Retinal pigment epithelial cell (primary cell): ENCODE measurements around the gene DCTD.

Source experiments
- DNase-seq: peaks from one replicate; pipeline ENCODE4 v3.0.0-alpha.2; 2010; ENCODE audit warnings: low read depth
- H3K4me3 ChIP-seq: 2 replicates; pipeline ENCODE4 v1.5.1; 2011; ENCODE audit warnings: mild to moderate bottlenecking, low read length, control low read depth, moderate library complexity
- TF ChIP-seq, protein P1 (sequence below): conservative IDR thresholded peaks from 2 replicates; pipeline ENCODE4 v1.5.1; 2011; ENCODE audit warnings: low read depth, low read length, control low read depth, inconsistent platforms

DCTD gene

DNA sequence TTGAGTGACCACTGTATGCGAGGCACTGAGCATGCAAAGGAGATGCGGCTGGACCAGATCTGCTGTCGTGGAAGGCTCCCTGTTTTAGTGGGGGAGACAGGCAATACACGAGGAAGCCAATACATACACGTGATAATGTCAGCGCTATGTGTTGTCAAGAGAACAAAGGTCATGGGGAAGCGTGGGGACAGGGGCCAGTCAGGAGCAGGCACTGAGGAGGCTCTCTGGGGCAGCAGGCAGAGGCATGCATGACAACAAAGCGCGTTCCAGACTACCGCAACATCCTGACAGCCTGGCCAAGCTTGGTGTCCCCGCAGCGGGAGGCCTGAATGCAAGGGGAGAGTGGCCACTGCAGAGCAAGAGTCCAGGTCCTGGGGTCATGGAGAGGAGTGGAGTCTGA is 61.9 kb downstream of the DCTD start:
- no peak overlapping the region for H3K4me3 ChIP-seq
- DNase-seq, result no peak
- TF ChIP-seq, protein P1, sequence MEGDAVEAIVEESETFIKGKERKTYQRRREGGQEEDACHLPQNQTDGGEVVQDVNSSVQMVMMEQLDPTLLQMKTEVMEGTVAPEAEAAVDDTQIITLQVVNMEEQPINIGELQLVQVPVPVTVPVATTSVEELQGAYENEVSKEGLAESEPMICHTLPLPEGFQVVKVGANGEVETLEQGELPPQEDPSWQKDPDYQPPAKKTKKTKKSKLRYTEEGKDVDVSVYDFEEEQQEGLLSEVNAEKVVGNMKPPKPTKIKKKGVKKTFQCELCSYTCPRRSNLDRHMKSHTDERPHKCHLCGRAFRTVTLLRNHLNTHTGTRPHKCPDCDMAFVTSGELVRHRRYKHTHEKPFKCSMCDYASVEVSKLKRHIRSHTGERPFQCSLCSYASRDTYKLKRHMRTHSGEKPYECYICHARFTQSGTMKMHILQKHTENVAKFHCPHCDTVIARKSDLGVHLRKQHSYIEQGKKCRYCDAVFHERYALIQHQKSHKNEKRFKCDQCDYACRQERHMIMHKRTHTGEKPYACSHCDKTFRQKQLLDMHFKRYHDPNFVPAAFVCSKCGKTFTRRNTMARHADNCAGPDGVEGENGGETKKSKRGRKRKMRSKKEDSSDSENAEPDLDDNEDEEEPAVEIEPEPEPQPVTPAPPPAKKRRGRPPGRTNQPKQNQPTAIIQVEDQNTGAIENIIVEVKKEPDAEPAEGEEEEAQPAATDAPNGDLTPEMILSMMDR, result no peak

GRCh38 chr4:182854466-182854865 is 62.7 kb downstream of the DCTD start:
- DNase-seq, result no peak
- no peak overlapping the region for H3K4me3 ChIP-seq
- TF ChIP-seq, protein P1, result no peak

GRCh38 chr4:182853731-182854330 is 63.4 kb downstream of the DCTD start:
- H3K4me3 ChIP-seq, result no peak overlapping the region
- TF ChIP-seq, protein P1, result no peak
- no peak for DNase-seq

GRCh38 chr4:182848685-182849084 is 68.5 kb downstream of the DCTD start:
- no peak for DNase-seq
- TF ChIP-seq, protein P1, result no peak
- no peak overlapping the region for H3K4me3 ChIP-seq

DNA sequence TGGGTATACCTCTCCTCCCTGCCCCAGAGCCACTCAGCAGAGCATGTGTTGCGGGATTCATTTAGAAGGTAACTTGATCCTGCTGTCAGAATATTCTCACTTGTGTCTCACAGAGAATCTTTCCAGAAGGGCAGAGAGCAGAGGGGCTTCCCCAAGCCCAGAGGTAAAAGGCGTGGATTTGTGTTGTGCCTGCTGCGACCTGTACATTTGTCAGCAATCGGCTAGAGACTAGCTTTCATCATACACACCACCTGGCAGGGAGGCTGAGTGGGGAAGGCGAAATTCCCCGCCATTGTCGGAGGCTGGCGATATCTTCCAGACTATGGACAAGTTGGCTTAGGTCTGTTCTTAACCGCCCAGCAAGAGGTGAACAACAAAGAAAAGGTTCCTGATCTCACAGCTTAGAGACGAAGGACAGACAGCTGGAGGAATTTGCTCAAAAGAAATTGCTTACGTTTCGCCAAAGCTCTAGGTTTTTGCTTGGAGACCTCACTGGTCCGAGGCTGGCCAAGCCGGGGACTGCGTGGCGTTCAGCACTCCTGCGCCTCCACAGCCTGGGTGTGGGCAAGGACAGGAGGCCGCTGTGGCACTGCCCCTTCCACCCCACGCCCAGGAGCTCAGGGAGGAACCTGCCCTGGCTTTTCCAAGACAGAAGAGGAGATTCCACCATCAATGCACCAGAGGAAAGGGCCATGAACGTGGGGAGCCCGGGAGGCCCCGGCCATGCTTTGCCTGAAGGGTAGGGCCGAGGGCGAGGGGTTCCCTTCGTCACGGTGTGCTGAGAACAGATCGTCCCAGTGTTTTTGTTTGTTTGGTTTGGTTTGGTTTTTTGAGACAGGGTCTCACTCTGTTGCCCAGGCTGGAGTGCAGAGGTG is 69.4 kb downstream of the DCTD start:
- no peak for DNase-seq
- H3K4me3 ChIP-seq, result no peak overlapping the region
- TF ChIP-seq, protein P1, result no peak

DNA sequence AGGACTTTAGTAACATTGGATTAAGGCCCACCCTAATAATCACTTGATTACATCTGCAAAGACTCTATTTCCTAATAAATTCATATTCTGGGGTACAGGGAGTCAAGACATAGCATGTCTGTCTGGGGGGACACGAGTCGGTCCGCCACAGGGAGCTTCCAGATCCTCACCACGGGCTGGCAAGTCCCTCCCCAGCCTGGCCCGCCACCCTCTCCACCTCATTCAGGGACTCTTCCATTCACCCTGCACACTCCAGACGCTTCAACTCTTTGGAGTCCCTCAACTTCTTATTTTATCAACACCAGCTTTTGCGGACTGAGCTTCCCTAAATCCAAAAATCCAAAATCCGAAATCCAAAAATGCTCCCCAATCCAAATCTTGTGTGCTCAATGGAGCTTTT is 71.2 kb downstream of the DCTD start:
- H3K4me3 ChIP-seq, result no peak overlapping the region
- TF ChIP-seq, protein P1, result no peak
- no peak for DNase-seq

DNA sequence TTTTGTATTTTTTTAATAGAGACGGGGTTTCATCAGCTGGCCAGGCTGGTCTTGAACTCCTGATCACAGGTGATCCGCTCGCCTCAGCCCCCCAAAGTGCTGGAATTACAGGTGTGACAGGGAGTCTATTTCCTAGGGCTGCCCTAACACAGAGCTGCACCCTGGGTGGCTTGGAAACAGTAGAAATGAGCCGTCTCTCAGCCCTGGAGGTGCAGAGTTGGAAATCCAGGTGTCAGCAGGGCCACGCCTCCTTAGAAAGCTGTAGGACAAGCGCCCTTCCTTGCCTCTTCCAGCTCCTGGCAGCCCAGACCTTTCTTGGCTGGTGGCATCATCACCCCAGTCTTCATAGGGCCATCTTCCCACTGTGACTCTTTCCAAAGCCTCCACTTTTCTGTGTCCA is 71.6 kb downstream of the DCTD start:
- TF ChIP-seq, protein P1, result no peak

More for the DNA sequence above, 71.6 kb downstream of the DCTD start:
- no peak for DNase-seq
- H3K4me3 ChIP-seq, result no peak overlapping the region
